SU-DHL-6 (cell line): ENCODE results near the gene ATP8A2.

ENCODE experiments used
- H2AFZ ChIP-seq: fragments of 200-600 bp; sonication (generic); 2 replicates; pipeline ENCODE4 v1.6.1; 2014; ENCODE audit warnings: low read depth, mild to moderate bottlenecking, moderate library complexity, mixed read lengths, antibody characterized with exemption, low read length; ENCODE audit not compliant: severe bottlenecking
- H3F3A ChIP-seq: fragments of 200-600 bp; shearing (Covaris generic); 2 replicates; pipeline ENCODE4 v1.6.0; 2016; ENCODE audit warnings: antibody characterized with exemption, mild to moderate bottlenecking; ENCODE audit not compliant: insufficient read depth
- H3K27ac ChIP-seq: fragments of 200-600 bp; sonication (generic); 2 replicates; pipeline ENCODE4 v1.5.1; 2016; ENCODE audit warnings: low read depth, mild to moderate bottlenecking, low read length, moderate library complexity, mixed read lengths
- H3K27me3 ChIP-seq: fragments of 200-600 bp; sonication (generic), shearing (Covaris generic); 2 replicates; pipeline ENCODE4 v1.6.0; 2014; ENCODE audit warnings: mild to moderate bottlenecking, low read length
- H3K36me3 ChIP-seq: fragments of 200-600 bp; sonication (generic); 2 replicates; pipeline ENCODE4 v1.6.1; 2014; ENCODE audit warnings: mild to moderate bottlenecking, low read length, mixed read lengths
- H3K4me2 ChIP-seq: fragments of 300-600, 200-600 bp; shearing (Covaris generic), sonication (generic); 2 replicates; pipeline ENCODE4 v1.6.0; 2014; ENCODE audit warnings: low read length, low read depth, mild to moderate bottlenecking; ENCODE audit not compliant: poor library complexity, severe bottlenecking
- H3K4me3 ChIP-seq: fragments of 200-600 bp; sonication (generic); 2 replicates; pipeline ENCODE4 v1.5.1; 2014; ENCODE audit warnings: antibody characterized with exemption, low read length, mild to moderate bottlenecking, mixed read lengths; ENCODE audit not compliant: insufficient read depth, poor library complexity, severe bottlenecking
- H3K79me2 ChIP-seq: fragments of 200-600 bp; sonication (generic); 2 replicates; pipeline ENCODE4 v1.6.1; 2014; ENCODE audit warnings: mild to moderate bottlenecking, low read length, moderate library complexity; ENCODE audit not compliant: insufficient read depth
- H3K9ac ChIP-seq: fragments of 200-600 bp; sonication (generic); 2 replicates; pipeline ENCODE4 v1.7.0; 2014; ENCODE audit warnings: mild to moderate bottlenecking, low read length
- H3K9me2 ChIP-seq: fragments of 200-600 bp; sonication (generic); replicated peaks from 2 replicates; pipeline ENCODE4 v1.6.1; 2014; ENCODE audit warnings: low read length; ENCODE audit not compliant: insufficient read depth
- H3K9me3 ChIP-seq: fragments of 200-600 bp; sonication (generic); 2 replicates; pipeline ENCODE4 v1.6.1; 2014; ENCODE audit warnings: low read length, mixed read lengths; ENCODE audit not compliant: insufficient read depth
- H4K20me1 ChIP-seq: fragments of 200-600 bp; sonication (generic); 2 replicates; pipeline ENCODE4 v1.6.1; 2014; ENCODE audit warnings: low read depth, mild to moderate bottlenecking, antibody characterized with exemption, low read length, moderate library complexity, mixed read lengths
- CTCF ChIP-seq: fragments of 200-600 bp; sonication (generic); IDR thresholded peaks from one replicate; pipeline ENCODE4 v1.5.1; 2017; ENCODE audit warnings: antibody characterized with exemption, mild to moderate bottlenecking, low read length, moderate library complexity; ENCODE audit not compliant: insufficient read depth, poor library complexity, severe bottlenecking
- EZH2phosphoT487 ChIP-seq: fragments of 200-600 bp; sonication (generic), shearing (Covaris generic); conservative IDR thresholded peaks from 2 replicates; pipeline ENCODE4 v1.6.1; 2018; ENCODE audit warnings: mild to moderate bottlenecking, antibody characterized with exemption, low read length, moderate library complexity, mixed read lengths

The ATP8A2 gene

GRCh38 chr13:25742220-25742619 lies 370.4 kb downstream of the ATP8A2 start:
- Histone ChIP-seq H3K9ac (no peak overlapping the region), H3K9me2 (no peaks in the 10 kb centered on the region), H3K4me3 (no peak overlapping the region), H3K36me3 (no peaks in the 10 kb centered on the region), H3K4me2 (no peak overlapping the region), H3K27ac (no peak overlapping the region), H2AFZ (no peak overlapping the region), H4K20me1 (no peaks in the 10 kb centered on the region), H3K27me3 (no peaks in the 10 kb centered on the region), H3F3A (no peaks in the 10 kb centered on the region), H3K79me2 (no peaks in the 10 kb centered on the region), H3K9me3 (no peaks in the 10 kb centered on the region)
- no peak for TF ChIP-seq EZH2phosphoT487
- TF ChIP-seq CTCF = no peak

- Histone ChIP-seq H3K9ac (no peak overlapping the region), H3K36me3 (no peaks in the 10 kb centered on the region), H3K4me3 (no peak overlapping the region), H3K9me3 (no peaks in the 10 kb centered on the region), H3K27me3 (no peaks in the 10 kb centered on the region), H3K4me2 (no peak overlapping the region), H3K27ac (no peak overlapping the region), H3K79me2 (no peaks in the 10 kb centered on the region), H3F3A (no peaks in the 10 kb centered on the region), H4K20me1 (no peaks in the 10 kb centered on the region), H2AFZ (no peak overlapping the region), H3K9me2 (no peaks in the 10 kb centered on the region)
- TF ChIP-seq CTCF (no peak), EZH2phosphoT487 (no peak)
Observed at GRCh38 chr13:25743421-25743820, 371.6 kb downstream of the ATP8A2 start.

GRCh38 chr13:25744178-25744577 lies 372.4 kb downstream of the ATP8A2 start:
- H3K9me3 ChIP-seq = no peaks in the 10 kb centered on the region
- H3F3A ChIP-seq = no peaks in the 10 kb centered on the region
- no peak overlapping the region for H3K27ac ChIP-seq
- H2AFZ ChIP-seq = no peak overlapping the region
- no peak overlapping the region for H3K4me3 ChIP-seq
- no peaks in the 10 kb centered on the region for H4K20me1 ChIP-seq
- H3K4me2 ChIP-seq = no peak overlapping the region
- no peaks in the 10 kb centered on the region for H3K79me2 ChIP-seq
- no peaks in the 10 kb centered on the region for H3K9me2 ChIP-seq
- H3K36me3 ChIP-seq = no peaks in the 10 kb centered on the region
- no peak for TF ChIP-seq CTCF
- TF ChIP-seq EZH2phosphoT487 = no peak
- no peak overlapping the region for H3K9ac ChIP-seq
- no peaks in the 10 kb centered on the region for H3K27me3 ChIP-seq

GRCh38 chr13:25746131-25746530 lies 374.4 kb downstream of the ATP8A2 start:
- no peak overlapping the region for H3K4me3 ChIP-seq
- H3K9me3 ChIP-seq = no peaks in the 10 kb centered on the region
- TF ChIP-seq EZH2phosphoT487 = no peak
- no peak for TF ChIP-seq CTCF
- no peaks in the 10 kb centered on the region for H3F3A ChIP-seq
- H4K20me1 ChIP-seq = no peaks in the 10 kb centered on the region
- no peaks in the 10 kb centered on the region for H3K36me3 ChIP-seq
- H3K9ac ChIP-seq = no peak overlapping the region
- no peak overlapping the region for H3K4me2 ChIP-seq
- H3K27me3 ChIP-seq = no peaks in the 10 kb centered on the region
- no peaks in the 10 kb centered on the region for H3K9me2 ChIP-seq
- H3K79me2 ChIP-seq = no peaks in the 10 kb centered on the region
- H2AFZ ChIP-seq = no peak overlapping the region
- H3K27ac ChIP-seq = no peak overlapping the region
